Nephron (organoid): ENCODE results near the gene LUZP4.
A peak's percentile ranks its signal among the peaks of the same experiment; 100 is the strongest.

Experiments used
- H3K27ac Mint-ChIP-seq, 3 experiments: 2 replicates each; pipeline ENCODE4 v1.8.0; 2020; ENCODE audit warnings: mixed read lengths in 3 of 3, mild to moderate bottlenecking in 2 of 3, moderate library complexity in 1 of 3
- H3K27me3 Mint-ChIP-seq: 2 replicates; pipeline ENCODE4 v1.8.0; 2021; ENCODE audit warnings: low read depth, mild to moderate bottlenecking, moderate library complexity, mixed read lengths
- H3K36me3 Mint-ChIP-seq: 2 replicates; pipeline ENCODE4 v1.8.0; 2020; ENCODE audit warnings: low read depth, mixed read lengths
- H3K4me1 Mint-ChIP-seq: 2 replicates; pipeline ENCODE4 v1.8.0; 2020; ENCODE audit warnings: mixed read lengths
- H3K4me3 Mint-ChIP-seq, 3 experiments: 2 replicates each; pipeline ENCODE4 v1.8.0; 2020; ENCODE audit warnings: mild to moderate bottlenecking in 3 of 3, mixed read lengths in 3 of 3, moderate library complexity in 2 of 3
- H3K9me3 Mint-ChIP-seq: 2 replicates; pipeline ENCODE4 v1.8.0; 2020; ENCODE audit warnings: mixed read lengths
- TF ChIP-seq, protein P1 (sequence below), 3 experiments: fragments of 200-600 bp; sonication (generic); IDR thresholded peaks; one replicate each; pipeline ENCODE4 v1.5.0; 2021; ENCODE audit warnings: antibody characterized with exemption in 3 of 3; ENCODE audit not compliant: unreplicated experiment in 3 of 3

Gene LUZP4

DNA sequence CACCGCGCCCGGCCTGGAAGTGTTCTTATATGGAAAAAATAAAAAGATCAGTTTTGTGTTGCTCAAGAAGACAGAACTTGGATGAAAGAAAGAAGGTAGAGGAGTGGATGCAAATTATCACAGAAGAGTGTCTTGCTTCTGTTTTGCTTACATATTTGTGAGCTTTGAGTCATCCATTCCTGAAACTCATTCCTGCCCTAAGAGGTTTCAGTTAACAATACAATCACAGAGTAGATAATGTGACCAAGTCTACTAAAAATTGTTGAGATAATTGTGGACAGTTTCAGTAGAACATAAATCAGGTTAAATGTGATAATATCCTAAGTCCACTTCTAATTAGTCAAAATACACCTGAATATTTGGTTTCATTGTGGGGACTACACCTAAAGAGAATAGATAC lies 29.2 kb upstream of the LUZP4 start:
- Mint-ChIP-seq H3K27me3 (no peaks in the 10 kb centered on the region), H3K4me1 (peaks cover 36% of the 10 kb centered on the region), H3K9me3 (no peaks in the 10 kb centered on the region), H3K4me3 (no peak overlapping the region), H3K27ac (peak overlapping the region in 1 of 3 experiments; percentile 72), H3K36me3 (no peaks in the 10 kb centered on the region)
- TF ChIP-seq, protein P1, sequence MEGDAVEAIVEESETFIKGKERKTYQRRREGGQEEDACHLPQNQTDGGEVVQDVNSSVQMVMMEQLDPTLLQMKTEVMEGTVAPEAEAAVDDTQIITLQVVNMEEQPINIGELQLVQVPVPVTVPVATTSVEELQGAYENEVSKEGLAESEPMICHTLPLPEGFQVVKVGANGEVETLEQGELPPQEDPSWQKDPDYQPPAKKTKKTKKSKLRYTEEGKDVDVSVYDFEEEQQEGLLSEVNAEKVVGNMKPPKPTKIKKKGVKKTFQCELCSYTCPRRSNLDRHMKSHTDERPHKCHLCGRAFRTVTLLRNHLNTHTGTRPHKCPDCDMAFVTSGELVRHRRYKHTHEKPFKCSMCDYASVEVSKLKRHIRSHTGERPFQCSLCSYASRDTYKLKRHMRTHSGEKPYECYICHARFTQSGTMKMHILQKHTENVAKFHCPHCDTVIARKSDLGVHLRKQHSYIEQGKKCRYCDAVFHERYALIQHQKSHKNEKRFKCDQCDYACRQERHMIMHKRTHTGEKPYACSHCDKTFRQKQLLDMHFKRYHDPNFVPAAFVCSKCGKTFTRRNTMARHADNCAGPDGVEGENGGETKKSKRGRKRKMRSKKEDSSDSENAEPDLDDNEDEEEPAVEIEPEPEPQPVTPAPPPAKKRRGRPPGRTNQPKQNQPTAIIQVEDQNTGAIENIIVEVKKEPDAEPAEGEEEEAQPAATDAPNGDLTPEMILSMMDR (IDR thresholded peaks at IDR 0.05; ENCODE audit: unreplicated experiment in 3 of 3): no peak

DNA sequence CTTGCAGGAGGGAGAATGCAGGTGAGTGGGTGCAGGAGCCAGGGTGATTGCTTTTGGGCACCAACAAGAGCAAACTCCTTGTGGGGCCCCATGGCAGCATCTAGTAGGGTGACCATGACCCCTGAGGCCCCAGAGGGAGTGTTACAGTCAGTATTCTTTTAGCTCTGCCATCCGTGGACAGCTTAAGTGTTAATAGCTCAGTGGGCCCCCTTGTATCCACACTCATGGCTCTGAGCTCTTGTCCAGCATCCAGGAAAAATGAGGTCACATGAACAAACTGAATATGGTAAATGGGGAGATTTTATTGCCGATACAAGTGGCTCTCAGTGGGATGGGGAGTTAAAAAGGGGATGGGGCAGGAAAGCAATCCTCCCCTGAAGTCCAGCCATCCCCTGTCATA lies 28.4 kb upstream of the LUZP4 start:
- Mint-ChIP-seq H3K27me3 (no peaks in the 10 kb centered on the region), H3K9me3 (no peaks in the 10 kb centered on the region), H3K4me1 (peaks cover 36% of the 10 kb centered on the region), H3K36me3 (no peaks in the 10 kb centered on the region), H3K4me3 (no peak overlapping the region), H3K27ac (peak overlapping the region in 1 of 3 experiments; percentile 30)
- TF ChIP-seq, protein P1 (IDR thresholded peaks at IDR 0.05; ENCODE audit: unreplicated experiment in 3 of 3): no peak

DNA sequence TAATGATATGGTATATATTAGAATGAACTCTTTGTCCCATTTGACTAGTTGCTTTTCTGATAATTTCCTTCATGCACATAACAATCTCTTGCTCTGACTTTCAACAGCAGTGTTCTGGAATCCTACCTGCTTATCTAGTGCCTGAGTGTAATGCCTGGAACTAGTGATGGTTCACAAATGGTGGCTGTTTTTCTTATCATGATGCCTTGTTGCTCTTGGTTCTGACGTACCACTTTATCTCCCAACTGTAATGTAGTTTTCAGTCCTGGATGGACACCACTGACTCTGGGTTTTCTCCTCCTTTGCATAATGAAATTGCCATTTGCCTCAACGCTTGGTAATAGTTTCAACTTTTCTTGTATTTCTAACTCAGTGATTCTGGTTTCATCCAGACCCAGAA lies 25.5 kb upstream of the LUZP4 start:
- no peaks in the 10 kb centered on the region for H3K36me3 Mint-ChIP-seq
- no peaks in the 10 kb centered on the region for H3K27me3 Mint-ChIP-seq
- no peak overlapping the region for H3K4me3 Mint-ChIP-seq
- H3K27ac Mint-ChIP-seq: no peak overlapping the region
- no peaks in the 10 kb centered on the region for H3K9me3 Mint-ChIP-seq
- TF ChIP-seq, protein P1 (IDR thresholded peaks at IDR 0.05; ENCODE audit: unreplicated experiment in 3 of 3): no peak
- H3K4me1 Mint-ChIP-seq: peaks cover 13% of the 10 kb centered on the region

DNA sequence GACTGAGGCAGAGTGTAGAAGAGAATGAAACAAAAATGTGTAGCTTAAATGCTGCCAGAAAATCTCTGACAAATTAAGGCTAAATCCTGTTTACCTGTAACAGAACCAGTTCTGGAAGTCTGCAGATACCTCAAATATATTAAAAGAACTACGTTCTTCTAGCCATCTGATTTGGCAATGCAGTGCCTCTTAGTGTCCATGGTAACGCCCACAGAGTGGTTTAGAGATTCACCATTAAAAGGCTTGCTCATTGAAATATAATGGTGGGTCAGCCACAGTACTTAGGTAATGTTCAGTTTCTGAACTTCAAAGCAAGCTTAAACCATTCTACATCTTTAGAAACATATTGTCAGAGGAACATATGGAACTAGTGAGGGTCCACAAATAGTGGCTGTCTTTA lies 23.2 kb upstream of the LUZP4 start:
- H3K36me3 Mint-ChIP-seq: no peaks in the 10 kb centered on the region
- H3K9me3 Mint-ChIP-seq: no peaks in the 10 kb centered on the region
- H3K27ac Mint-ChIP-seq: peak overlapping the region in 1 of 3 experiments; percentile 48
- peaks cover 6% of the 10 kb centered on the region for H3K4me1 Mint-ChIP-seq
- TF ChIP-seq, protein P1 (IDR thresholded peaks at IDR 0.05; ENCODE audit: unreplicated experiment in 3 of 3): no peak
- H3K27me3 Mint-ChIP-seq: no peaks in the 10 kb centered on the region
- H3K4me3 Mint-ChIP-seq: no peak overlapping the region

DNA sequence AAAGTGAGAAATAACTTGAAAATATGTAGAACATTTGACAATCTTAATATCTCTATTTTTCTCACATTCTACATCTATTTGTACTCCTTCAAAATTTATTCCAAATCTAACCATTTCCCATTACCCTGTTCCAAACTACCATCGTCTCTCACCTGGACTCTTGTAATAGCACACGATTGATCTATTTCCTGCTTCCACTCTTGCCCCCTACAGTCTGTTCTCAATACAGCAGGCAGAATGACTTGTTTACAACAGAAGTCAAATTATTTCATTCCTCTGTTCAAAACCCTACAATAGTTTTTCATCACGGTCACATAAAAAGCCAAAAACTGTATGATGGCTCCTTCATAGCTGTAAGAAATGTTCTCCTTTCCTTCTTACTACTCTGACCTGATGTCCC lies 21.1 kb upstream of the LUZP4 start:
- Mint-ChIP-seq H3K27me3 (no peaks in the 10 kb centered on the region), H3K4me1 (no peaks in the 10 kb centered on the region), H3K27ac (peak overlapping the region in 1 of 3 experiments; percentile 42), H3K36me3 (no peaks in the 10 kb centered on the region), H3K9me3 (no peaks in the 10 kb centered on the region), H3K4me3 (no peak overlapping the region)
- TF ChIP-seq, protein P1 (IDR thresholded peaks at IDR 0.05; ENCODE audit: unreplicated experiment in 3 of 3): peak in 2 of 3 experiments; percentile 16 to 23

DNA sequence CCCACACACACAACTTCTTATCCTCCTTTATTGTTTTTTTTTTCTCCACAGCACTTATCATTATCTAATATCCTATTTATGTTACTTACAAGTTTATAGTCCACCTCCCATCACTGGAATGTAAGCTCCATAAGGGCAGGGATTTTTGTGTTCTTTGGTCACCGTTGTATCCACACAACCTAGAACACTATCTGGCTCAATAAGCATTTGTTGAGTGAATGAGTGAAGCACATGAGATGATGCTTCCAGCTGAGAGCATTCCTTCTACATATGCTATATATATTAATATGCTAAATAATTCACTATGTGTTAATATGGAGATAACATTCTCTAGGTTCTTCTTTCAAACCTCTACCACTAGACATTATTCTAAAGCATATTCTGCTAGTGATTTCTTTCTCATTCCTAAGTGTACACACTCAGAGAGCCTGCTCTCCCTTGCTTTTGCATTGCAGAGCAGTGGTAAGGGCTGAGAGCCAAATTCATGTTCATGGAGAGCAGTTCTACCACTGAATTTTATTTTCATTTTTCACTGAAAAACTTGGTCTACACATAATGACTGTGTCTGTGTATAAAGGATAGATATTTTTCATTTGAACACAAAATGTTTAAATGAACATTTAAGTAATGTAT lies 20.3 kb upstream of the LUZP4 start:
- peak overlapping the region in 1 of 3 experiments; percentile 42 for H3K27ac Mint-ChIP-seq
- H3K27me3 Mint-ChIP-seq: no peaks in the 10 kb centered on the region
- H3K36me3 Mint-ChIP-seq: no peaks in the 10 kb centered on the region
- no peaks in the 10 kb centered on the region for H3K4me1 Mint-ChIP-seq
- H3K9me3 Mint-ChIP-seq: no peaks in the 10 kb centered on the region
- TF ChIP-seq, protein P1 (IDR thresholded peaks at IDR 0.05; ENCODE audit: unreplicated experiment in 3 of 3): no peak
- no peak overlapping the region for H3K4me3 Mint-ChIP-seq
